Esophagus squamous epithelium (tissue), 4 donors: ENCODE data around the gene HLA-DRB5.

Source experiments
- POLR2A ChIP-seq, 4 donors: fragments of 450-650 bp; IDR thresholded peaks; one replicate each; pipeline ENCODE4 v1.6.1; 2017; ENCODE audit warnings: antibody characterized with exemption in 4 of 4, mild to moderate bottlenecking in 4 of 4, moderate library complexity in 3 of 4
- TF ChIP-seq, protein P1 (sequence below), 6 experiments: fragments of 450-650 bp in 4 of 6; fragments of 200-600 bp in 2 of 6; sonication (generic) in 2 of 6; IDR thresholded peaks; one replicate each; pipeline ENCODE4 v1.5.1; 2016 to 2019; ENCODE audit warnings: antibody characterized with exemption in 6 of 6, mild to moderate bottlenecking in 4 of 6, moderate library complexity in 4 of 6

DNA sequence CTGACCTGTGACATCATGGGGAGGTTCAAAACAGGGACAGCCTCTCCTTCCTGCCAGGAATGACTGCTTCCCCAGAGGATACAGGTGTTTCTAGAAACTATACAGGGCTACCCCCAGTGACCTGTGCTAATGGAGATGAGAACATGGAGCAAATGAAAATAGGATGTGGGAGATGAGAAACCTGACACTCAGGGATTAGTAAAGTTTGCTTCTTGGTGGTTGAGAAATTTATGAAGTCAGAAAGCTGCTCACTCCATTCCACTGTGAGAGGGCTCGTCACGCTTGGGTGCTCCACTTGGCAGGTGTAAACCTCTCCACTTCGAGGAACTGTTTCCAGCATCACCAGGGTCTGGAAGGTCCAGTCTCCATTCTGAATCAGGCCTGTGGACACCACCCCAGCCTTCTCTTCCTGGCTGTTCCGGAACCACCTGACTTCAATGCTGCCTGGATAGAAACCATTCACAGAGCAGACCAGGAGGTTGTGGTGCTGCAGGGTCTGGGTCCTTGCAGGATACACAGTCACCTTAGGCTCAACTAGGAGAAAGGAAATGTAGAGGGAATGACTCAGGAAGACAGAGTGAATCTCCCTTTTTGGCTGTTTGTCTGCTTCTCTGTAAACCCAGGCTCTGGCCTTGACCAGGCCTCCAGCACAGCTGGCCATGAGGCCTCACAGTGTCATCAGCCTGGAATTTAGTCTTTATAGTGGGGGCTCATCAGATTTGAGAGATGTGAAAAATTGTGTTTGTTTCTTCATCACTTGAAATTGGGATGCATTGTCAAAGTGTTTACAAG, 10.8 kb downstream of the HLA-DRB5 start:
- TF ChIP-seq, protein P1, sequence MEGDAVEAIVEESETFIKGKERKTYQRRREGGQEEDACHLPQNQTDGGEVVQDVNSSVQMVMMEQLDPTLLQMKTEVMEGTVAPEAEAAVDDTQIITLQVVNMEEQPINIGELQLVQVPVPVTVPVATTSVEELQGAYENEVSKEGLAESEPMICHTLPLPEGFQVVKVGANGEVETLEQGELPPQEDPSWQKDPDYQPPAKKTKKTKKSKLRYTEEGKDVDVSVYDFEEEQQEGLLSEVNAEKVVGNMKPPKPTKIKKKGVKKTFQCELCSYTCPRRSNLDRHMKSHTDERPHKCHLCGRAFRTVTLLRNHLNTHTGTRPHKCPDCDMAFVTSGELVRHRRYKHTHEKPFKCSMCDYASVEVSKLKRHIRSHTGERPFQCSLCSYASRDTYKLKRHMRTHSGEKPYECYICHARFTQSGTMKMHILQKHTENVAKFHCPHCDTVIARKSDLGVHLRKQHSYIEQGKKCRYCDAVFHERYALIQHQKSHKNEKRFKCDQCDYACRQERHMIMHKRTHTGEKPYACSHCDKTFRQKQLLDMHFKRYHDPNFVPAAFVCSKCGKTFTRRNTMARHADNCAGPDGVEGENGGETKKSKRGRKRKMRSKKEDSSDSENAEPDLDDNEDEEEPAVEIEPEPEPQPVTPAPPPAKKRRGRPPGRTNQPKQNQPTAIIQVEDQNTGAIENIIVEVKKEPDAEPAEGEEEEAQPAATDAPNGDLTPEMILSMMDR (IDR thresholded peaks at IDR 0.05) = no peak
- TF ChIP-seq POLR2A (IDR thresholded peaks at IDR 0.05) = no peak
